Central memory CD4-positive, alpha-beta T cell (primary cell): ENCODE measurements around the gene SNU13.
"Not testable (repeated sequence)": the region's sequence is repeated elsewhere in the genome, so short reads cannot be mapped to it uniquely, and the experiment has no call there.

Experiments
- DNase-seq: peaks from one replicate; pipeline ENCODE4 v3.0.0; 2022

Gene SNU13

DNA sequence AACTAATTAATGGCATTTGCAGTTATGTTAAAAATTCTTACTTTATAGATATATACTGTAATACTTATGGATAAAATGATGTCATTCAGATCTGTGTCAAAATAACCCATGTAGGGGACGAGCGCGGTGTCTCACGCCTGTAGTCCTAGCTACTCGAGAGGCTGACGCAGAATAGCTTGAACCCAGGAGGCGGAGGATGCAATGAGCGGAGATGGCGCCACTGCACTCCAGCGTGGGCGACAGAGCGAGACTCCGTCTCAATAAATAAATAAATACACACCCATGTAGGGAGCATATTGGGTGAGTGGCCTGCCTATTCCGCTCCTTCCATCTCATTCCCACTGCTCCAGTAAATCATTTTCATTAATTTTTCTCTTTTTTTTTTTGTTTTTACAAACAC is 7.1 kb downstream of the SNU13 start:
- DNase-seq: no peak

DNA sequence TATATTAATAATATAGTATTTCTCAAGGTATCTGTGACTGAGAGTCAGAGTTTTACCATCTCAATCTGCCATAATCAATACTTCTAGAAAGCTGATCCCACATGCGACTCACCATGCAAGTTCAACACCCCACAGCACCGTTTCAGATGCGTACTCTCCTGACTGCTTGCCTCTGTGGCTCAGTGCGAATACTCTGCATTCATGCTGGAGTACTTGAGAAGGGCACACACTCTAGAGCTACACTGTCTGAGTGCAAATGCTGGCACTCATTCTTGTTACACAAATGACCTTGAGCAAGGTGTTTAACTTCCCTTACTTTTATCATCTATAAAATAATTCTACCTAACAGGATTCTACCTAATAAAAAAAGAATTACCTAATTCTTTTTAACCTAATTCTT is 12.5 kb downstream of the SNU13 start:
- DNase-seq: no peak

DNA sequence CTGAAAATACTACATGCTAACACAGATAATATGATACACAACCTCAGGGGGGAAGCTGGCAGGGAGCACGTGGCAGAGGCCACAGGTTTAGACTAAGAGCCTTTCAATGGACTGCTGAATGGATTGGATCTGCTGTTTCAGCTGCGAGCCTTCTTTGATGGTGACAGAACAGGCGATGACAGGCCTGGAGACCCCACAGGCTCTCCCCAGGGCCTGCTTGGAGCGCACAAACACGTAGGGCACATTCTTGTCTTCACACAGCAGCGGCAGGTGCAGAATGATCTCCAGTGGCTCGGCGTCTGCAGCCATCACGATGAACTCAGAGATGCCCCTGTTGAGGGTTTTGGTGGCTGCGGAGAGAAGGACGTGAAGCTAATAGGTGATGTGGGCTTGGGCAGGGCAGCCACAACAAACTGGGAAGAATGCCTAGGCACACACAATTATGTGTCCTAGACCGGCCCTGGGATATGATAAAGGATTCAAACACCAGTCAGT is 13.8 kb downstream of the SNU13 start:
- no peak for DNase-seq

DNA sequence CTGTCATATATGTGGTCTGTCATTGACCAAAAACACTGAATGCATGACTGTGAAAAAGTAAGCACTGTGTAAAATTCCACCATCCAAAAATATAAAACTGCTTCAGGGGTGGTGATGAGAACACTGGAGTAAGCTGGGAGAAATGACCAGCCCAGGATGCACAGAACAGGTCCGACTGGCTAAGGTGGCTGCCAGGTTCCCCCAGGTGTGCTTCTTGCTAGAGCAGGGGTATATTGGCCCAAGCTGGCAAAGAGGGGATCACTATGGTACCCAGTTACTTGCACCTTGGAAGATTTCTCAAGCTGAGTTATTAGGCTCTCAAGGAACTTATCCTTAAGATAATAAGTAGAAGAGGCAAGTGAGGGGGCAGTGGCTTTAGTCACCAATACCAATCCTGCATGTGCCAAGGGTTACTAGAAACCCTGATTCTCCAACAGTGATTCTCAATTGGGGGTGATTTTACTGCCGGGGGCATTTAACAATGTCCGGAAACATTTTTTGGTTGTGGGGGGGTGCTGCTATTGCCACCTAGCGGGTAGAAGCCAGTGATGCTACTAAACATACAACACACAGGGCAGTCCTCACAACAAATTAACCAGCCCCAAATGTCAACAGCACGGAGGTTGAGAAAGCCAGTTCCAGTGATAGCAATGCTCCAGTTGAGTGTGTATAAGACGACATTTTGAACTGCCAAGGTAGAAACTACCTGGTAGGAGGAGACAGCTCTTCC is 15.7 kb downstream of the SNU13 start:
- no peak for DNase-seq

DNA sequence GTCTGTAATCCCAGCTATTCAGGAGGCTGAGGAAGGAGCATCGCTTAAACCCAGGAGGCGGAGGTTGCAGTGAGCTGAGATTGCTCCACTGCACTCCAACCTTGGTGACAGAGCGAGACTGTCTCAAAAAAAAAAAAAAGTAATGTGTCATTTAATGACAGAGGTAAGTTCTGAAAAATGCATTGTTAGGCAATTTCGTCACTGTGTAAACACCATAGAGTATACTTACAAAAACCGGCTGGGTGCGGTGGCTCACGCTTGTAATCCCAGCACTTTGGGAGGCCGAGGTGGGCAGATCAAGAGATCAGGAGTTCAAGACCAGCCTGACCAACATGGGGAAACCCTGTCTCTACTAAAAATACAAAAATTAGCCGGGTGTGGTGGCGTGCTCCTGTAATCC is 16.6 kb downstream of the SNU13 start:
- DNase-seq: not testable (repeated sequence)

DNA sequence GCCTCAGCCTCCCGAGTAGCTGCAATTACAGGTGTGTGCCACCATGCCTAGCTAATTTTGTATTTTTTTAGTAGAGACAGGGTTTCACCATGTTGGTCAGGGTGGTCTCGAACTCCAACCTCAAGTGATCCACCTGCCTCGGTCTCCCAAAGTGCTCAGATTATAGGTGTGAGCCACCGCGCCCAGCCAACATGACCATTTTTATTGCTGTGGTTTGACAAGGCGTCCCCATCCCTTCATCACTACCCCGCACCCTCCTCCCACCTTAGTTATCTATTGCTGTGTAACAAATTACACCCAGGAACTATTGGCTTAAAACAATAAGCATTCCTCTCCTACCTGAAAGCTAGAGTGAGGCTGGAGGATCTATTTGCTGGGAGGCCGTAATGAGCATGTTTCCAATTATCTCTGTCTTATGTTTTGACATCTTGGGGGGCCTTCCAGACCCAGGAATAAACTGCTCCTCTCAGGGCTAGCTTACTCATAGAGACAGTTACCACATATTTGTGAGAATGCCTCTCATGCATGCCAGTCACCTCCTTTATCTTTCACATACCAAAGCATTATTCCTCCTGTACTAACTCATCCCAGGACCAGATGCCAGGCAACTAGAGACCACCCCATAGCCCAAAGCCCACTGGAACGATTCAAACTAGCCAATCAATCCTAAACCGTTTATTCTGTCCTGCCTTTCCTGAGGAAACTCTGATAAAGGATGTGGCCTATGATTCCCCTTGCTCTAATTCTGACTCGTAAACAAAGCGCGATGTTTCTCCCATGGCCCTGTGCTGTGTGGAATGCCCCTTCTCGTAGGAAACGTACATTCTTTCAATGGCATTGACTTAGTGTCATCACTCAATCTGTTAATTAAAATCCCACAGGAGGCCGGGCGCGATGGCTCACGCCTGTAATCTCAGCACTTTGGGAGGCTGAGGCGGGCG is 19.4 kb downstream of the SNU13 start:
- no peak for DNase-seq

DNA sequence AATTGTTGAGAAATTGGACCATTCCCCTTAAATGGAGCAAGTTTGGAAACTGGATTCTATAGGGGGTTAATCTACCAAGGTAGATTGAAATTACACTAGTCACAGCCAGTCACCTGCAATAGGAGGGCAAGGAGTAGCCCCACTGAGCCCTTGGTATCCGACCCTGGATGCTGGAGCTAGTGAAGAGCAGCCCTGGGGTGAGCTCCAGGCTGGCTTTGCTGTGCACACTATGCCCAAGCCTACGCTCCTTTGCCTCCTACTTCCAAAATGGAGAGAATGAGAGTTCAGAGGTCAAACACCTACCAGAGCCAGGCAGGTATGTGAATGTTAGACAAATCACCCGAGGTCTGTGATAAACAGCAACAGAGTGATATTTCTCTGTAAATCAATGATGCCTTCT is 23.7 kb downstream of the SNU13 start:
- DNase-seq: no peak

DNA sequence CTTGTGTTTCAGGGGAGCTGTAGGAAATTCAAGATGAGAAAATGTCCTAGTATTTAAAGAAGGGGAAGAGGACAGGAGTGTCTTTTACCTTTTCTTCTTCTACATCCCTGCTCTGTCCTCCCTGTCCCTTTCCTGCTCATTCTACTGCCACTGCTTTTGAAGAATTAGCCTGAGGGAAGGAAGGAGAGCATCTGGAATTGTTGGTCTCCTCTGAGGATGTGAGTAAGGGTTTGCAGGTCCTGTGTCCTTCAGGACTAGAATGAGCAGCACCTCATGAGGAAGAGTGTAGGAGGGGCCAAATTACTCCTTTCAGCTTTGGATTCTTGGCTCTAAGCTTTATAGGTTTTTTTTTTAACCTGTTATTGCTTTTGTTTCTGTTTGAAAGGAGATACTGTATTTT is 24.2 kb downstream of the SNU13 start:
- no peak for DNase-seq

DNA sequence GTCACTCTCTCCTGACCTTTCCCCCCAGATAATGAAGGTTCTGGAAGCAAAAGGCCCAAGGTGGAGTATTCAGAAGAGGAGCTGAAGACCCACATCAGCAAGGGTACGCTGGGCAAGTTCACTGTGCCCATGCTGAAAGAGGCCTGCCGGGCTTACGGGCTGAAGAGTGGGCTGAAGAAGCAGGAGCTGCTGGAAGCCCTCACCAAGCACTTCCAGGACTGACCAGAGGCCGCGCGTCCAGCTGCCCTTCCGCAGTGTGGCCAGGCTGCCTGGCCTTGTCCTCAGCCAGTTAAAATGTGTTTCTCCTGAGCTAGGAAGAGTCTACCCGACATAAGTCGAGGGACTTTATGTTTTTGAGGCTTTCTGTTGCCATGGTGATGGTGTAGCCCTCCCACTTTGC is 25.1 kb downstream of the SNU13 start:
- not testable (repeated sequence) for DNase-seq

DNA sequence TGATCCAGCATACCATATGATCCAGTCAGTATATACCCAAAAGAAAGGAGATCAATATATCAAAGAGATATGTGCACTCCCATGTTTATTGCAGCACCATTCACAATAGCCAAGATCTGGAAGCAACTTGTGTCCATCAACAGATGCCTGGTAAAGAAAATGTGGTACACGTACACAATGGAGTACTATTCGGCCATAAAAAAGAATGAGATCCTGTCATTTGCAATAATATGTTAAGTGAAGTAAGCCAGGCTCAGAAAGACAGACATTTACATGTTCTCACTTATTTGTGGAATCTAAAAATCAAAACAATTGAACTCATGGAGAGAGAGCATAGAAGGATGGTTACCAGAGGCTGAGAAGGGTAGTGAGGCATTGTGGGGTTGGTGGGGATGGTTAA is 27.0 kb downstream of the SNU13 start:
- no peak for DNase-seq

DNA sequence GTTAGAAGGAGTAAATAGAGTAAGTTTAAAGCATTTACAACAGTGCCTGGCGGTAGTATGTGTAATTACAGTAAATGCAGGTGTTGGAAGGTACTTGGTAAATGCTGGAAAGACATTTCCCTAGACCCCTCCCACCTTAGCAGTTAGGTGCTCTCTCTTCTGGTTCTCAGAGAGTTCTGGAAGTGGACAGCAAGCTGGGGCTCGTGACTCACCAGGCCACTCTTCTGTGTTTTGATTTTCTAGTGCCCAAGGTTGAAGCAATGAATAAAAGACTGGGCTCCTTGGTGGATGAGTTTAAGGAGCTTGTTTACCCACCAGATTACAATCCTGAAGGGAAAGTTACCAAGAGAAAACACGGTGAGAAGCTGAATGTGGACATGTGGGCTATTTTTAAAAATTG is 27.6 kb downstream of the SNU13 start:
- DNase-seq: no peak

DNA sequence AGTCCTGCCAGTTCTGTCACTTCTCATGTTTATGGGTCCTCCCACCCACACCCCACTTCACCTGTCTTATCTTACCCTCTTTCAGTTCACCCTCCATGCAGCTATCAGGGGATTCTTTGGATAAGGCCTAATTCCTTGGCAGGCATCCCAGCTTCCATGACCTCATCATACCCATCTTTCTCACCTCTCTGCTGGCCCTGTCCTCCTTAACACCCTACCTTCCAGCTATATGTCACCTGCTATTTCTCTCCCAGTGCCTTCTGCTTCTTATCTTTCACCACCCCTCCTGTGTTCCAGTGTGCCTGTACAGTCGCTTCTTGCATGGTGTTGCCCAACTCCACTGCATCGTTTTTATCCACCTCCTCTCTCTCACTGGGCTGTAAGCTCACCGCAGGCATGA is 28.3 kb downstream of the SNU13 start:
- DNase-seq: no peak

DNA sequence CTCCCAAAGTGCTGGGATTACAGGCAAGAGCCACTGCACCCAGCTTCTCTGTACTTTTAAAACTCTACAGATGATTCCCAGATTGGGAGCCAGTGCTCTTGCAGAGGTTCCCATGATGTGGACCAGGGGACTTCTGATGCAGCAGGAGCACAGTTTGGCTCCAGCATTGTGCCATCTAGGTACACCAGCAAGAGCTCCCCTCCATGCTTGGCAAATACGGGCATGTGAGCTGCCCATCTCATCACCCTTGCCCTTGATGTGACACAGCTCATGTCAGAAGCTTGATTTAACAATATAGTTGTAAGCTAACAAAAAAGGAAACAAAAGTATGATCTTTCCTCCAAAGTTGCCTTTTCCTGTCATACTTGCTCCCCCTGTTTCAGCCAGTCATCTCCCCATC is 28.7 kb downstream of the SNU13 start:
- DNase-seq: no peak

DNA sequence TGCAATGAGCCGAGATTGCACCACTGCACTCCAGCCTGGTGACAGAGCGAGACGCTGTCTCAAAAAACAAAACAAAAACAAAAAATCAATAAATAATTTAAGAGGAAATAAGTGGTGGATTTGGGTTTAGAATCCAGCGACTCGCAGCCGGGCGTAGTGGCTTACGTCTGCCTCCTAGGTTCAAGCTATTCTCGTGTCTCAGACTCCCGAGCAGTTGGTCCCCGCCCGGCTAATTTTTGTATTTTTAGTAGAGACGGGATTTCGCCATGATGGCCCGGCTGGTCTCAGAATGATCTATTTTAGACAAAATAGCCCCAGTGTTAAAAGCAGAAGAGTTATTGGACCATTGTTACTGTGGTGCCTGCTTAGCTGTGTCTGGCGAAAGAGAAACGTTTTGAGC is 29.8 kb downstream of the SNU13 start:
- no peak for DNase-seq

DNA sequence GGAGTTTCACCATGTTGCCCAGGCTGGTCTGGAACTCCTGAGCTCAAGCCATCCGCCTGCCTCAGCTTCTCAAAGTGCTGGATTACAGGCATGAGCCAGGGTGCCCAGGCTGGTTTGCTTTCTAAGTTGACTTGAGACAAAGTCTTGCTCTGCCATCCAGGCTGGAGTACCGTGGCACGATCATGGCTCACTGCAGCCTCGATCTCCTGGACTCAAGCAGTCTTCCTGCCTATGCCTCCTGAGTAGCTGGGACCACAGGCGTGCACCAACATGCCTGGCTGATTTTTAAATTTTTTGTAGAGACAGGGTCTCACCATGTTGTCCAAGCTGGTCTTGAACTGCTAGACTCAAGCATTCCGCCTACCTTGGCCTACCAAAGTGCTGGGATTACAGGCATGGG is 31.0 kb downstream of the SNU13 start:
- DNase-seq: no peak

DNA sequence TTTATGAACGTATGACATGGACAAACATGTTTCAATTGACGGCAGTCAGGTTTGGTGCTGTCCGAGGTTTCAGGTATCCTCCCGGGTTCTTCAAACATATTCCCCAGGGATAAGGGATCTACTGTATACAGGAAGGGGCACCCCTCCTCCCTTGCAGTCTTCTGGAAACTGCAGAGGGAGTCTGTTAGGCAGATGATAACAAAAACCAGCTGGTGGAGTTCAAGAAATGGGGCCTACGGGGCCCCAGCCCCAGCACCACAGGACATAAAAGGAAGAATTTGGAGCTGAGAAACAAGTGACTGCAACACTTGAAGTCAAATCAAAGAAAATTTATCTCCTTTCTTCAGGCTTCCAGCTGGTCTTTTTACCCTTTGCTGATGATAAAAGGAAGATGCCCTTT is 32.1 kb downstream of the SNU13 start:
- DNase-seq: no peak

DNA sequence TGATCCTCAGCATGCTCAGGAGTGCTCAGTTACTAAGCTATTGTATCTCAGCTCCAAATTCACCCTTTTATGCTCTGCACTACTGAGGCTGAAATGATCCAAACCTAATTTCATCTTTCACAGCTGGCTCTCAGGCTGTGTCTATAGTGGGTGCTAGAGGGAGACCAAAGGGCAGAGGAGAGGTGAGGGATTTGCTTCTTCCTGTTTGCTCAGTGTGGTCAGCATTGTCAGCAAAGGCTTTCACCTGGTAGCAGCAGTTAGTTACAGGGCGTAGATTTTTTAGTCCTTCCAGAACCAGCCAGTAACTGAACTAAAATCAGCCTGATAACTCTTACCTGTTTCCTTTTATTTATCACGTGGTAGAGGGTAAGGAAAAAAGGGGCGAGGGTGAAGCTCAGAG is 34.3 kb downstream of the SNU13 start:
- no peak for DNase-seq

DNA sequence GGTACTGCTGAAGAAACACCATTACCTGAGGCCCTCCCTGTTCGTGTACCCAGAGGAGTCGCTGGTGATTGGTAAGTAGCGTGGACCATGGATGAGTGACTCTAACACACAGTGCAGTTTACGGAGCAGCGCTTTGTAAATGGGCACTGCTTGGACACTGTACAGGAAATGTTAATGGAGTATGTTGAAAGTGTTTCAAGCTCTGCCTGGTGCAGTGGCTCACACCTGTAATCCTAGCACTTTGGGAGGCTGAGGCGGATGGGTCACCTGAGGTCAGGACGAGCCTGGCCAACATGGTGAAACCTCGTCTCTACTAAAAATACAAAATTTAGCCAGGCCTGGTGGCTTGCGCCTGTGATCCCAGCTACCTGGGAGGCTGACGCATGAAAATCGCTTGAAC is 37.8 kb downstream of the SNU13 start:
- no peak for DNase-seq

DNA sequence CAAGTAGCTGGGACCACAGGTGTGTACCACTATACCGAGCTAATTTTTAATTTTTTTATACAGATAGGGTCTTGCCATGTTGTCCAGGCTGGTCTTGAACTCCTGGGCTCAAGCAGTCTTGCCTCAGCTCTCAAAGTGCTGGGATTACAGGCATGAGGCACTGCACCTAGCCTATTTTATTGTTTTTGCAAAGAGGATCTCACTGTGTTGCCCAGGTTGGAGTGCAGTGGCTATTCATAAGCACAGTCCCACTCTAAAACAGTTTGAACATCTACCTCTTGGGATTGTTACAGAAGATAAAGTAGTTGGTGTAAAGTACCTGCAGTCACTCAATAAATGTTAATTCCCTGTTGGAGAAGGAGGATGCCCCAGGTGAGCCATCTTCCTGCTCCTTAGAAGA is 38.4 kb downstream of the SNU13 start:
- no peak for DNase-seq

DNA sequence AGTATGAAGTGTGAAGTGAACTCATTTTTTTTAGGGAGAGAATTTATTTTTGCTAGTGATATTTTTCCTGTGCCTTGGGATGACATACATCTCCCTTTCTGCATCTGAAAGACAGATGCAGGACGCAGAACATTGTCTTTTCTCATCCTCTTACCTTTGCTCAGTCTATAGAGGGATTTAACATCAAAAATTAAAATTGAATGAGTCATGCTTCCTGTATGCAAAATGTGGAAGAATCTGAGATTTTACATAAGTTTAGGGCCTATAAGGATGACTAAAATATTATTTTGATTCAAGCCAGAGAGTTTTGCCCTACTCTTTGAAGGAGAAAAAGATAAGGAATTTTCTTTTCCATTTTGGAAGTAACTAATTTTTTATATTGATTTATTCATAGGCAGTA is 40.2 kb downstream of the SNU13 start:
- DNase-seq: no peak

DNA sequence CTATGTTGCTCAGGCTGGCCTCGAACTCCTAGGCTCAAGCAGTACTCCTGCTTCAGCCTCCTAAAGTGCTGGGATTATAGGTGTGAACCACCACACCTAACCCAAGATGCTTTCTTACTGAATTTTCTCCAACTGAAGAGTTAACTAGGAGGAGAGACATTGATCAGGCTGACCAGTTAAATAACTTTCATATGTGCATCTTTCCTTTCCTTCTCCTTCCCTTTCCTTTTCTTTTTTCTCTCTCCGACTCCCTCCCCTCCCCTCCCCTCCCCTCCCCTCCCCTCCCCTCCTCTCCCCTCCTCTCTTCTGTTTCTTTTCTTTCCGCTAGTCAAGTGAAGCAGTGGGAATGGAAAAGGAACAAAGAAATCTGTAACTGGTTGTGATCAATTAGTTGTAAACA is 40.9 kb downstream of the SNU13 start:
- DNase-seq: no peak

DNA sequence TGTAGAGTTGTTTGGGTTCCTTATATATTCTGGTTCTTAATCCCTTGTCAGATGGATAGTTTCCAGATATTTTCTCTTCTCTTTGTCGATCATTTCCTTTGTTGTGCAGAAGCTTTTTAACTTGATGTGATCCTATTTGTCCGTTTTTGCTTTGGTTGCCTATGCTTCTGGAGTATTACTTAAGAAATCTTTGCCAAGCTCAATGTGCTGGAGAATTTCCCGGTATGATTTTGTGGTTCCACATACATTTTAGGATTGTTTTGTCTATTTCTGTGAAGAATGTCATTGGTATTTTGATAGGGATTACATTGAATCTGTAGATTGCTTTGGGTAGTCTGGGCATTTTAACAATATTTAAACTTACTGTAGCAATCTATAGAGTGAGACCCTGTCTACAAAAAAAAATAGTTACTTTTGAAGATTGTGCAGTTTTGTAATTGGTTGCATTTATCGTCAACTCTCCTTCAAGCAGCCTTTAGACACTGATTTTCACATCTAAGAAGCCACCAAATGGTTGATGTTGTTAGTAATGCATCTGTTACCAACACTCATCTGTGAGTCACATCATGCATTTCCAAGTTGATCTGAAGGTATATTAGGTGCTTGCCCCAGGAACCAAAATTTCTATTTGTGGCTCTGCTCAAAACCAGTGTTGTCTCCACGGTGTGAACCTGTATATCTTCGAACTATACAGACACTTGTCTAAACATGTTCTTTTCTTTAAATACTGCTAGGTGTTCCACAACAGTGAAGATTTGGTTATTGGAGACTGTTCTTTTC is 46.1 kb downstream of the SNU13 start:
- DNase-seq: no peak

DNA sequence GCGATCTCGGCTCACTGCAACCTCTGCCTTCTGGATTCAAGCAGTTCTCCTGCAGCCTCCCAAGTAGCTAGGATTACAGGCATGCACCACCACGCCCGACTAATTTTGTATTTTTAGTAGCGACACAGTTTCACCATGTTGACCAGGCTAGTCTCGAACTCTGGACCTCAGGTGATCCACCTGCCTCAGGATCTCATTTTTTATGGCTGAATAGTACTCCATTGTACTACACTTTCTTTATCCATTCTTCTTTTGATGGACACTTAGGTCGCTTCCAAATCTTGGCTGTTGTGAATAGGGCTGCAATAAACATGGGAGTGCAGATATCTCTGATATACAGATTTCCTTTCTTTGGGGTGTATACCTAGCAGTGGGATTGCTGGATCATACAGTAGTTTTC is 46.8 kb downstream of the SNU13 start:
- DNase-seq: no peak
